ENCODE results near the gene ART5.
A peak's percentile ranks its signal among the peaks of the same experiment; 100 is the strongest.
"Not testable (repeated sequence)": the region's sequence is repeated elsewhere in the genome, so short reads cannot be mapped to it uniquely, and the experiment has no call there.

Gene ART5

GRCh38 chr11:3626250-3626960, 15.4 kb downstream of the ART5 start:
- Histone ChIP-seq H3K27ac (peak overlapping the region in 2 of 21 experiments; percentile 18 to 25), H3K4me3 (no peak overlapping the region)

GRCh38 chr11:3623767-3624458, 17.9 kb downstream of the ART5 start:
- no peak overlapping the region for H3K4me3 ChIP-seq
- H3K27ac ChIP-seq = no peak overlapping the region

- H3K4me3 ChIP-seq = no peak overlapping the region
- H3K27ac ChIP-seq = no peak overlapping the region
These were observed 18.7 kb downstream of the ART5 start for GRCh38 chr11:3623121-3623520.

- Histone ChIP-seq H3K4me3 (no peak overlapping the region), H3K27ac (no peak overlapping the region)
These were observed 19.3 kb downstream of the ART5 start for GRCh38 chr11:3622521-3622920.

- Histone ChIP-seq H3K27ac (no peak overlapping the region), H3K4me3 (no peak overlapping the region)
These were observed 23.8 kb downstream of the ART5 start for GRCh38 chr11:3617990-3618389.

- no peak overlapping the region for H3K4me3 ChIP-seq
- no peak overlapping the region for H3K27ac ChIP-seq
These were observed 24.9 kb downstream of the ART5 start for GRCh38 chr11:3616721-3617460.

- H3K27ac ChIP-seq = no peak overlapping the region
These were observed 25.8 kb downstream of the ART5 start for GRCh38 chr11:3615998-3616397.

GRCh38 chr11:3614742-3615171, 27.0 kb downstream of the ART5 start:
- Histone ChIP-seq H3K27ac (no peak overlapping the region), H3K4me3 (no peak overlapping the region)

More at GRCh38 chr11:3615998-3616397, 25.8 kb downstream of the ART5 start:
- H3K4me3 ChIP-seq = no peak overlapping the region

- Histone ChIP-seq H3K4me3 (no peak overlapping the region), H3K27ac (no peak overlapping the region)
These were observed 27.6 kb downstream of the ART5 start for GRCh38 chr11:3613998-3614741.

GRCh38 chr11:3611976-3612678, 29.7 kb downstream of the ART5 start:
- Histone ChIP-seq H3K4me3 (no peak overlapping the region), H3K27ac (no peak overlapping the region)

- H3K4me3 ChIP-seq = no peak overlapping the region
- H3K27ac ChIP-seq = no peak overlapping the region
These were observed 30.9 kb downstream of the ART5 start for GRCh38 chr11:3610846-3611245.

- Histone ChIP-seq H3K27ac (no peak overlapping the region), H3K4me3 (no peak overlapping the region)
These were observed 32.2 kb downstream of the ART5 start for GRCh38 chr11:3609416-3610265.

- Histone ChIP-seq H3K27ac (no peak overlapping the region), H3K4me3 (no peak overlapping the region)
These were observed 36.0 kb downstream of the ART5 start for GRCh38 chr11:3605771-3606203.

GRCh38 chr11:3605283-3605662, 36.5 kb downstream of the ART5 start:
- Histone ChIP-seq H3K4me3 (no peak overlapping the region), H3K27ac (no peak overlapping the region)

GRCh38 chr11:3604167-3604566, 37.6 kb downstream of the ART5 start:
- no peak overlapping the region for H3K27ac ChIP-seq
- no peak overlapping the region for H3K4me3 ChIP-seq

- not testable (repeated sequence) for H3K27ac ChIP-seq, H3K4me3 ChIP-seq
These were observed 41.6 kb downstream of the ART5 start for GRCh38 chr11:3600201-3600600.

- H3K4me3 ChIP-seq, H3K27ac ChIP-seq: not testable (repeated sequence)
These were observed 44.0 kb downstream of the ART5 start for GRCh38 chr11:3597743-3598142.

- not testable (repeated sequence) for H3K27ac ChIP-seq, H3K4me3 ChIP-seq
These were observed 50.5 kb downstream of the ART5 start for GRCh38 chr11:3591326-3591725.

- H3K4me3 ChIP-seq, H3K27ac ChIP-seq: not testable (repeated sequence)
These were observed 51.6 kb downstream of the ART5 start for GRCh38 chr11:3590193-3590592.
